ENCODE data around the gene TUBB6. TPM values are rescaled to one million over a fixed set of nuclear protein-coding genes. Genes with fewer than 3 reads are reported as not detected.

TUBB6 gene
- total RNA-seq, 2 donors from 2014 or later, result 357 to 454 TPM

- Histone ChIP-seq H3K9me3 (no peaks in the 10 kb centered on the region), H3K27ac (no peak overlapping the region), H3K4me3 (no peak overlapping the region), H3K27me3 (replicated peaks; ENCODE audit: insufficient read depth) (no peaks in the 10 kb centered on the region), H3K4me1 (ENCODE audit: control insufficient read depth in 1 of 2, low read depth in 2 of 2) (no peaks in the 10 kb centered on the region), H3K36me3 (no peaks in the 10 kb centered on the region)
- TF ChIP-seq, protein P1, sequence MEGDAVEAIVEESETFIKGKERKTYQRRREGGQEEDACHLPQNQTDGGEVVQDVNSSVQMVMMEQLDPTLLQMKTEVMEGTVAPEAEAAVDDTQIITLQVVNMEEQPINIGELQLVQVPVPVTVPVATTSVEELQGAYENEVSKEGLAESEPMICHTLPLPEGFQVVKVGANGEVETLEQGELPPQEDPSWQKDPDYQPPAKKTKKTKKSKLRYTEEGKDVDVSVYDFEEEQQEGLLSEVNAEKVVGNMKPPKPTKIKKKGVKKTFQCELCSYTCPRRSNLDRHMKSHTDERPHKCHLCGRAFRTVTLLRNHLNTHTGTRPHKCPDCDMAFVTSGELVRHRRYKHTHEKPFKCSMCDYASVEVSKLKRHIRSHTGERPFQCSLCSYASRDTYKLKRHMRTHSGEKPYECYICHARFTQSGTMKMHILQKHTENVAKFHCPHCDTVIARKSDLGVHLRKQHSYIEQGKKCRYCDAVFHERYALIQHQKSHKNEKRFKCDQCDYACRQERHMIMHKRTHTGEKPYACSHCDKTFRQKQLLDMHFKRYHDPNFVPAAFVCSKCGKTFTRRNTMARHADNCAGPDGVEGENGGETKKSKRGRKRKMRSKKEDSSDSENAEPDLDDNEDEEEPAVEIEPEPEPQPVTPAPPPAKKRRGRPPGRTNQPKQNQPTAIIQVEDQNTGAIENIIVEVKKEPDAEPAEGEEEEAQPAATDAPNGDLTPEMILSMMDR (IDR thresholded peaks at IDR 0.05), result no peak
- DNase-seq (ENCODE audit: low spot score) (no peak), ATAC-seq (ENCODE audit: insufficient number of reproducible peaks, low FRiP score, low read depth) (no peak)
Observed at GRCh38 chr18:12296457-12296856, 11.6 kb upstream of the TUBB6 start.

DNA sequence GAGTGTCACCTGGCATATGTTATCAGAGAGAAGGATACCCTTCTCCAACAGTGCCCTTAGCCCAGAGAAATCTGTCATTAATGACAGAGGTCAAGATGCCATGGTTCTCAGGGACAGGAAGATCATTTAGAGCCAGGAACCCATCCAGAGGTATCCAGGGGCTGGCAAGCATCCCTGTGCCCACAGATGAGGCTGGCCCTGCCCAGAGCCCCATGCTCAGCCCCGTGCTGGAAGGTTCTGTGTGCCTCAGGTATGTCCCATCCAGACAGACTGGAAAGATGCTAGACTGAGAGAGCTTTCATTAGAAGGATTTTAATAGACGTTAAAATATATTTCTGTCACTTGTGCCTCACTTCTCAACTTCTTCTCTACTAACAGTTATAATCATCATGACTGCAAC lies 8.2 kb upstream of the TUBB6 start:
- TF ChIP-seq, protein P1 (IDR thresholded peaks at IDR 0.05), result no peak
- no peak for ATAC-seq (ENCODE audit: insufficient number of reproducible peaks, low FRiP score, low read depth)

GRCh38 chr18:12301263-12302005 lies 6.6 kb upstream of the TUBB6 start:
- no peaks in the 10 kb centered on the region for H3K9me3 ChIP-seq
- TF ChIP-seq, protein P1 (IDR thresholded peaks at IDR 0.05), result no peak
- no peaks in the 10 kb centered on the region for H3K36me3 ChIP-seq
- no peak overlapping the region for H3K27ac ChIP-seq
- no peak overlapping the region for H3K4me3 ChIP-seq
- peaks cover 3 to 8% of the 10 kb centered on the region in 2 donors for H3K4me1 ChIP-seq (ENCODE audit: control insufficient read depth in 1 of 2, low read depth in 2 of 2)
- no peaks in the 10 kb centered on the region for H3K27me3 ChIP-seq (replicated peaks; ENCODE audit: insufficient read depth)
- no peak for ATAC-seq (ENCODE audit: insufficient number of reproducible peaks, low FRiP score, low read depth)
- DNase-seq (ENCODE audit: low spot score), result no peak

More for the DNA sequence above, 8.2 kb upstream of the TUBB6 start:
- H3K9me3 ChIP-seq, result no peaks in the 10 kb centered on the region
- H3K27ac ChIP-seq, result no peak overlapping the region
- DNase-seq (ENCODE audit: low spot score), result no peak
- no peaks in the 10 kb centered on the region for H3K4me1 ChIP-seq (ENCODE audit: control insufficient read depth in 1 of 2, low read depth in 2 of 2)
- H3K36me3 ChIP-seq, result no peaks in the 10 kb centered on the region
- no peak overlapping the region for H3K4me3 ChIP-seq
- no peaks in the 10 kb centered on the region for H3K27me3 ChIP-seq (replicated peaks; ENCODE audit: insufficient read depth)

DNA sequence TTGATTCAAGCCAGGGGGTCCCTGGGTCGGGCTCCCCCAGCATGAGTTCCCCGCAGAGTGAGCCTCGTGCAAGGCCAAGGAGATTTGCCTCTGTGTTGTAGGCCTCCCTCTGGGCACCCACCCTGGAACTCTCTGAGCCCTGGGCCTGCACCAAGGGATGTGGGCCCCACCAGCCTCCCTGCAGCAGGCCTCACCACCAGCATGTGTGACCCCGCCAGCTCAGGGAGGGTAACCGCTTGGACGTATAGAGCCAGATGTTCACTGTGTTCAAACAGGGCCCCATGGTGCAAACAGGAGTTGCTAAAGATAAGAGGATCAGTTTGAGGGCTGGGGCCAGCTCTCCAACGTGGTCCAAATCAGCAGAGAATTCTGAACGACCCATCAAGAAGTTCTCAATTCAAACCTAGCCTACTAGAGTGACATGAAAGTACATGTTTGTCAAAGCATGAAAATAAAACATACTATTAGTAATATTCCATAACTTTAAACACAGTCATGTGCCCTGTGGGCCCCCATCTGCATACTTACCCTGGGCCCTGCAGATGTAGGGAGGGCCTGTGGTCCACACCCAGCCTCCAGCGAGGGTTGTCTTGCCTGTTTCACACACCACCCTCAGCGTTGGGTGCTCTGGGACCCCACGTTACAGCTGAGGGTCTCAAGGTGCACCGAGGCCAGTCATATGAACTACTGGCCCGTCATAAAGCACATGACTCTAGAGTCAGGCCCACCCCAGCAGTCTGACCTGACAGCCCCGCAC lies 5.5 kb upstream of the TUBB6 start:
- H3K4me3 ChIP-seq, result no peak overlapping the region
- no peak for DNase-seq (ENCODE audit: low spot score)
- TF ChIP-seq, protein P1 (IDR thresholded peaks at IDR 0.05), result no peak

More for the DNA sequence above, 5.5 kb upstream of the TUBB6 start:
- Histone ChIP-seq H3K27me3 (replicated peaks; ENCODE audit: insufficient read depth) (no peaks in the 10 kb centered on the region), H3K36me3 (no peaks in the 10 kb centered on the region), H3K9me3 (no peaks in the 10 kb centered on the region), H3K4me1 (ENCODE audit: control insufficient read depth in 1 of 2, low read depth in 2 of 2) (peaks cover 10 to 15% of the 10 kb centered on the region in 2 donors), H3K27ac (no peak overlapping the region)
- no peak for ATAC-seq (ENCODE audit: insufficient number of reproducible peaks, low FRiP score, low read depth)

Data from thoracic aorta (tissue), 2 donors.